H9 (cell line): ENCODE results near the gene ARMC2. TPM values are rescaled to one million over a fixed set of nuclear protein-coding genes. Genes with fewer than 3 reads are reported as not detected.

Experiments used
- DNase-seq: peaks from one replicate; pipeline ENCODE4 v3.0.0-alpha.2; 2017
- H2AFZ ChIP-seq: one replicate; pipeline ENCODE4 v1.6.1; 2013; ENCODE audit warnings: mild to moderate bottlenecking, low read length, control low read depth, moderate library complexity
- H2AK5ac ChIP-seq: 2 replicates; pipeline ENCODE4 v1.6.1; 2013; ENCODE audit warnings: low read length, control low read depth, mixed read lengths; ENCODE audit not compliant: insufficient read length
- H2BK120ac ChIP-seq: one replicate; pipeline ENCODE4 v1.6.1; 2013; ENCODE audit warnings: low read depth, mild to moderate bottlenecking, low read length, control low read depth, inconsistent platforms; ENCODE audit not compliant: poor library complexity, severe bottlenecking
- H2BK12ac ChIP-seq: 2 replicates; pipeline ENCODE4 v1.6.1; 2013; ENCODE audit warnings: low read length, control low read depth, mixed read lengths, low read depth; ENCODE audit not compliant: insufficient read length
- H2BK15ac ChIP-seq: 2 replicates; pipeline ENCODE4 v1.6.1; 2013; ENCODE audit warnings: low read depth, low read length, control low read depth
- H2BK20ac ChIP-seq: one replicate; pipeline ENCODE4 v1.6.1; 2013; ENCODE audit warnings: low read depth, mild to moderate bottlenecking, low read length, control low read depth, inconsistent platforms; ENCODE audit not compliant: poor library complexity, severe bottlenecking
- H2BK5ac ChIP-seq: 2 replicates; pipeline ENCODE4 v1.6.1; 2013; ENCODE audit warnings: low read length, control low read depth, mixed read lengths; ENCODE audit not compliant: insufficient read length
- H3K14ac ChIP-seq: 2 replicates; pipeline ENCODE4 v1.6.1; 2013; ENCODE audit warnings: low read length, control low read depth; ENCODE audit not compliant: insufficient read depth
- H3K18ac ChIP-seq: 2 replicates; pipeline ENCODE4 v1.6.1; 2013; ENCODE audit warnings: low read depth, mild to moderate bottlenecking, mixed read lengths, low read length, control low read depth; ENCODE audit not compliant: insufficient read length
- H3K23ac ChIP-seq: 2 replicates; pipeline ENCODE4 v1.6.1; 2013; ENCODE audit warnings: low read length, control low read depth, mixed read lengths, low read depth; ENCODE audit not compliant: insufficient read length
- H3K23me2 ChIP-seq: 2 replicates; pipeline ENCODE4 v1.6.1; 2013; ENCODE audit warnings: low read depth, mild to moderate bottlenecking, mixed read lengths, low read length, control low read depth; ENCODE audit not compliant: insufficient read length, poor library complexity, severe bottlenecking
- H3K27ac ChIP-seq: 2 replicates; pipeline ENCODE4 v1.5.1; 2013; ENCODE audit warnings: low read length, control low read depth, mixed read lengths, low read depth; ENCODE audit not compliant: insufficient read length
- H3K27me3 ChIP-seq: 2 replicates; pipeline ENCODE4 v1.6.1; 2013; ENCODE audit warnings: low read length, control low read depth, inconsistent platforms; ENCODE audit not compliant: insufficient read depth
- H3K4ac ChIP-seq: 2 replicates; pipeline ENCODE4 v1.6.1; 2013; ENCODE audit warnings: low read depth, mild to moderate bottlenecking, control low read depth, inconsistent platforms, low read length, moderate library complexity
- H3K4me1 ChIP-seq: 2 replicates; pipeline ENCODE4 v1.6.1; 2013; ENCODE audit warnings: low read length, control low read depth, inconsistent platforms; ENCODE audit not compliant: insufficient read depth
- H3K4me2 ChIP-seq: 2 replicates; pipeline ENCODE4 v1.6.1; 2013; ENCODE audit warnings: low read length, control low read depth, mixed read lengths; ENCODE audit not compliant: insufficient read length, insufficient read depth
- H3K56ac ChIP-seq: 2 replicates; pipeline ENCODE4 v1.6.1; 2013; ENCODE audit warnings: low read depth, mild to moderate bottlenecking, mixed read lengths, low read length, control low read depth; ENCODE audit not compliant: insufficient read length
- H3K79me1 ChIP-seq: 2 replicates; pipeline ENCODE4 v1.6.1; 2013; ENCODE audit warnings: low read depth, mild to moderate bottlenecking, moderate library complexity, low read length, control low read depth, inconsistent platforms; ENCODE audit not compliant: insufficient read depth, poor library complexity, severe bottlenecking
- H3K79me2 ChIP-seq: 2 replicates; pipeline ENCODE4 v1.6.1; 2013; ENCODE audit warnings: low read length, control low read depth, inconsistent platforms; ENCODE audit not compliant: insufficient read depth
- H3K9ac ChIP-seq: 2 replicates; pipeline ENCODE4 v1.6.1; 2013; ENCODE audit warnings: low read length, control low read depth, mixed read lengths; ENCODE audit not compliant: insufficient read length; ENCODE audit errors: extremely low read depth
- H3K9me3 ChIP-seq: one replicate; pipeline ENCODE4 v1.6.1; 2013; ENCODE audit warnings: low read depth, low read length, inconsistent platforms; ENCODE audit not compliant: control insufficient read depth
- H3T11ph ChIP-seq: one replicate; pipeline ENCODE4 v1.6.1; 2013; ENCODE audit warnings: mild to moderate bottlenecking, low read length, control low read depth, inconsistent platforms
- H4K20me1 ChIP-seq: one replicate; pipeline ENCODE4 v1.6.1; 2013; ENCODE audit not compliant: control insufficient read depth, insufficient read length, insufficient read depth
- H4K5ac ChIP-seq: 2 replicates; pipeline ENCODE4 v1.6.1; 2013; ENCODE audit warnings: low read depth, mild to moderate bottlenecking, mixed read lengths, low read length, control low read depth; ENCODE audit not compliant: insufficient read length
- H4K8ac ChIP-seq: replicated peaks from 2 replicates; pipeline ENCODE4 v1.6.1; 2013; ENCODE audit warnings: low read length, control low read depth, mixed read lengths, low read depth; ENCODE audit not compliant: insufficient read length
- H4K91ac ChIP-seq: 2 replicates; pipeline ENCODE4 v1.6.1; 2013; ENCODE audit warnings: low read depth, mild to moderate bottlenecking, moderate library complexity, mixed read lengths, low read length, control low read depth; ENCODE audit not compliant: insufficient read length
- H3K27ac Mint-ChIP-seq, 3 experiments: 2 replicates in 2 of 3; 3 replicates in 1 of 3; pipeline ENCODE4 v1.8.0; 2020 to 2021; ENCODE audit warnings: mixed read lengths in 3 of 3, mild to moderate bottlenecking in 1 of 3, moderate library complexity in 1 of 3
- H3K27me3 Mint-ChIP-seq: 2 replicates; pipeline ENCODE4 v1.8.0; 2021; ENCODE audit warnings: low read depth, mild to moderate bottlenecking, moderate library complexity, mixed read lengths
- H3K36me3 Mint-ChIP-seq, 3 experiments: 2 replicates in 2 of 3; 3 replicates in 1 of 3; pipeline ENCODE4 v1.8.0; 2020 to 2021; ENCODE audit warnings: low read depth in 3 of 3, mixed read lengths in 3 of 3; ENCODE audit not compliant: insufficient read depth in 1 of 3
- H3K4me1 Mint-ChIP-seq, 2 experiments: 2 replicates each; pipeline ENCODE4 v1.8.0; 2020; ENCODE audit warnings: mixed read lengths in 2 of 2
- H3K4me3 Mint-ChIP-seq, 2 experiments: 2 replicates in 1 of 2; 3 replicates in 1 of 2; pipeline ENCODE4 v1.8.0; 2020 to 2021; ENCODE audit warnings: mild to moderate bottlenecking in 2 of 2, mixed read lengths in 2 of 2, moderate library complexity in 1 of 2
- H3K9me3 Mint-ChIP-seq, 2 experiments: 2 replicates in 1 of 2; 3 replicates in 1 of 2; pipeline ENCODE4 v1.8.0; 2020; ENCODE audit warnings: mild to moderate bottlenecking in 2 of 2, mixed read lengths in 2 of 2, moderate library complexity in 1 of 2
- WGBS: extraction: QIAGEN DNeasy Blood & Tissue Kit; methylation state at CpG from one replicate; pipeline ENCODE4 v1.1.7; 2013; ENCODE audit warnings: missing lambda C conversion rate, low lambda C conversion rate, mixed read lengths; ENCODE audit not compliant: insufficient read length; ENCODE audit errors: extremely low coverage; 5-methylcytosine and 5-hydroxymethylcytosine counted together
- total RNA-seq: library from RNA; stranded (reverse); gene quantifications from 2 replicates; pipeline ENCODE4 v1.2.1, GENCODE V29; 2021
- TF ChIP-seq, protein P1 (sequence below): fragments of 200-600 bp; sonication (generic); conservative IDR thresholded peaks from 3 replicates; pipeline ENCODE4 v1.8.0; 2021; ENCODE audit warnings: antibody characterized with exemption, mild to moderate bottlenecking

The ARMC2 gene
- total RNA-seq, 1 experiment from 2014 or later: 2.8 TPM

DNA sequence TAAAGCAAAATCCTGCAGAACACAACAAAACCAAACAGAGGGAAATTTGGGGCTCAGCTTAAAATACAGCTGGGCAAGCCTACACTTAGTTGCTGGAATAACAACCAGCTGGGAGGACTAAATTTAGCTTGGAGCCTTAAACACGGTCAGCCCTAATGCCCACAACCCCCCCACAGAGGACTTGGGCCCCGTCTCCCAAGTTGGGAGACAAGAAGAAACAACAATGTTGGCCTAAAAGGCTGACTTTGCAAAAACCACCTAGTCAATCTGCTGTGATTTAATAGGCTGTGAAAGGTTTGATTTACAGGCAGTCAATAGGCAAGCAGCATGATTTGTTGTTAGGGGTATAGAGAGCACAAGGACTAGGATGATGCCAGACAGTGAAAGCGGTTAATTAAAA lies 40.3 kb upstream of the ARMC2 start:
- Histone ChIP-seq H2BK5ac (no peak overlapping the region), H3K14ac (no peak overlapping the region), H3K79me2 (no peaks in the 10 kb centered on the region), H4K8ac (no peak overlapping the region), H3K18ac (no peak overlapping the region), H3T11ph (no peak overlapping the region), H2AK5ac (no peak overlapping the region), H3K4ac (no peak overlapping the region), H3K9me3 (no peaks in the 10 kb centered on the region), H4K5ac (no peak overlapping the region), H3K23ac (no peak overlapping the region), H3K4me2 (no peak overlapping the region), H2BK12ac (no peak overlapping the region), H2BK15ac (no peak overlapping the region), H4K91ac (no peak overlapping the region), H3K56ac (no peak overlapping the region), H3K23me2 (no peaks in the 10 kb centered on the region), H3K27ac (no peak overlapping the region), H3K9ac (no peak overlapping the region), H2BK120ac (no peak overlapping the region), H2AFZ (no peak overlapping the region), H3K4me1 (no peaks in the 10 kb centered on the region), H4K20me1 (no peaks in the 10 kb centered on the region), H3K79me1 (no peaks in the 10 kb centered on the region), H3K27me3 (no peaks in the 10 kb centered on the region), H2BK20ac (no peak overlapping the region)
- H3K4me1 Mint-ChIP-seq: no peaks in the 10 kb centered on the region
- no CpG with 5 or more reads among the region's 3 CpGs for WGBS
- no peaks in the 10 kb centered on the region for H3K27me3 Mint-ChIP-seq
- TF ChIP-seq, protein P1, sequence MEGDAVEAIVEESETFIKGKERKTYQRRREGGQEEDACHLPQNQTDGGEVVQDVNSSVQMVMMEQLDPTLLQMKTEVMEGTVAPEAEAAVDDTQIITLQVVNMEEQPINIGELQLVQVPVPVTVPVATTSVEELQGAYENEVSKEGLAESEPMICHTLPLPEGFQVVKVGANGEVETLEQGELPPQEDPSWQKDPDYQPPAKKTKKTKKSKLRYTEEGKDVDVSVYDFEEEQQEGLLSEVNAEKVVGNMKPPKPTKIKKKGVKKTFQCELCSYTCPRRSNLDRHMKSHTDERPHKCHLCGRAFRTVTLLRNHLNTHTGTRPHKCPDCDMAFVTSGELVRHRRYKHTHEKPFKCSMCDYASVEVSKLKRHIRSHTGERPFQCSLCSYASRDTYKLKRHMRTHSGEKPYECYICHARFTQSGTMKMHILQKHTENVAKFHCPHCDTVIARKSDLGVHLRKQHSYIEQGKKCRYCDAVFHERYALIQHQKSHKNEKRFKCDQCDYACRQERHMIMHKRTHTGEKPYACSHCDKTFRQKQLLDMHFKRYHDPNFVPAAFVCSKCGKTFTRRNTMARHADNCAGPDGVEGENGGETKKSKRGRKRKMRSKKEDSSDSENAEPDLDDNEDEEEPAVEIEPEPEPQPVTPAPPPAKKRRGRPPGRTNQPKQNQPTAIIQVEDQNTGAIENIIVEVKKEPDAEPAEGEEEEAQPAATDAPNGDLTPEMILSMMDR: no peak
- no peaks in the 10 kb centered on the region for H3K9me3 Mint-ChIP-seq
- no peak for DNase-seq
- H3K36me3 Mint-ChIP-seq: no peaks in the 10 kb centered on the region
- H3K4me3 Mint-ChIP-seq: no peak overlapping the region
- no peak overlapping the region for H3K27ac Mint-ChIP-seq
